ENCODE results near the gene PRRG4. TPM values are rescaled to one million over a fixed set of nuclear protein-coding genes. Genes with fewer than 3 reads are reported as not detected.
"Not testable (repeated sequence)": the region's sequence is repeated elsewhere in the genome, so short reads cannot be mapped to it uniquely, and the experiment has no call there.

Gene PRRG4
- total and polyA plus RNA-seq, 10 donors = 0.65 to 6.7 (median 3.7) TPM

- Histone ChIP-seq H3K9me3 (no peaks in the 10 kb centered on the region), H3K27me3 (replicated peaks in 1 of 7) (no peaks in the 10 kb centered on the region), H3K4me3 (no peak overlapping the region), H3K27ac (no peak overlapping the region), H3K4me1 (no peaks in the 10 kb centered on the region), H3K36me3 (peaks cover 0 to 17% (median 0%) of the 10 kb centered on the region in 6 donors)
- TF ChIP-seq, protein P1, sequence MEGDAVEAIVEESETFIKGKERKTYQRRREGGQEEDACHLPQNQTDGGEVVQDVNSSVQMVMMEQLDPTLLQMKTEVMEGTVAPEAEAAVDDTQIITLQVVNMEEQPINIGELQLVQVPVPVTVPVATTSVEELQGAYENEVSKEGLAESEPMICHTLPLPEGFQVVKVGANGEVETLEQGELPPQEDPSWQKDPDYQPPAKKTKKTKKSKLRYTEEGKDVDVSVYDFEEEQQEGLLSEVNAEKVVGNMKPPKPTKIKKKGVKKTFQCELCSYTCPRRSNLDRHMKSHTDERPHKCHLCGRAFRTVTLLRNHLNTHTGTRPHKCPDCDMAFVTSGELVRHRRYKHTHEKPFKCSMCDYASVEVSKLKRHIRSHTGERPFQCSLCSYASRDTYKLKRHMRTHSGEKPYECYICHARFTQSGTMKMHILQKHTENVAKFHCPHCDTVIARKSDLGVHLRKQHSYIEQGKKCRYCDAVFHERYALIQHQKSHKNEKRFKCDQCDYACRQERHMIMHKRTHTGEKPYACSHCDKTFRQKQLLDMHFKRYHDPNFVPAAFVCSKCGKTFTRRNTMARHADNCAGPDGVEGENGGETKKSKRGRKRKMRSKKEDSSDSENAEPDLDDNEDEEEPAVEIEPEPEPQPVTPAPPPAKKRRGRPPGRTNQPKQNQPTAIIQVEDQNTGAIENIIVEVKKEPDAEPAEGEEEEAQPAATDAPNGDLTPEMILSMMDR (IDR thresholded peaks at IDR 0.05 in 8 of 11, conservative IDR thresholded peaks at IDR 0.05 in 3 of 11) = no peak
- no peak for TF ChIP-seq POLR2A (IDR thresholded peaks at IDR 0.05)
- no peak for TF ChIP-seq POLR2AphosphoS5 (IDR thresholded peaks at IDR 0.05)
- intact Hi-C loops (cut with DNase I; ENCODE audit: low total_unique reads) = no loop called here
- WGBS, 5 donors = 71 to 83% (median 80%) methylated on average over 2 of the region's 2 CpGs
- DNase-seq = no peak
Observed at GRCh38 chr11:32855601-32856000, 25.9 kb downstream of the PRRG4 start.

DNA sequence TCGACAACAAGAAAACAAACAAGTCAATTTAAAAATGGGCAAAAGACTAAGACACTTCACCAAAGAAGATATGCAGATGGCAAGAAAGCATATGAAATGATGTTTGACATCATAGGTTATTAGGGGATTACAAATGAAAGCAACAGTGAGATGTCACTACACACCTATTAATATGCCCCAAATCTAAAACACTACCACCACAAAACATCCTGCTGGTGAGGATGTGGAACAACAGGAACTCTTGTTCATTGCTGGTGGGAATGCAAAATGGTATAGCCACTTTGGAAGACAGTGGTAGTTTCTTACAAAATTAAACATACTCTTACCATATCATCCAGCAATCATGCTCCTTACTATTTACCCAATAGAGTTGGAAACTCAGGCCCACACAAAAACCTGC lies 29.0 kb downstream of the PRRG4 start:
- no peak overlapping the region for H3K27ac ChIP-seq
- intact Hi-C loops (cut with DNase I; ENCODE audit: low total_unique reads) = no loop called here
- TF ChIP-seq, protein P1 (IDR thresholded peaks at IDR 0.05 in 8 of 11, conservative IDR thresholded peaks at IDR 0.05 in 3 of 11) = no peak
- peaks cover 0 to 10% (median 0%) of the 10 kb centered on the region in 6 donors for H3K36me3 ChIP-seq
- no peaks in the 10 kb centered on the region for H3K27me3 ChIP-seq (replicated peaks in 1 of 7)
- H3K4me3 ChIP-seq = no peak overlapping the region
- WGBS, 5 donors = 86 to 95% (median 90%) methylated on average over 1 of the region's 1 CpG
- H3K4me1 ChIP-seq = no peaks in the 10 kb centered on the region
- no peaks in the 10 kb centered on the region for H3K9me3 ChIP-seq
- DNase-seq = no peak

GRCh38 chr11:32861850-32862577 lies 32.3 kb downstream of the PRRG4 start:
- H3K27me3 ChIP-seq (replicated peaks in 1 of 7) = no peaks in the 10 kb centered on the region
- WGBS, 5 donors = 73 to 91% (median 82%) methylated on average over 3 of the region's 3 CpGs
- TF ChIP-seq, protein P1 (IDR thresholded peaks at IDR 0.05 in 8 of 11, conservative IDR thresholded peaks at IDR 0.05 in 3 of 11) = no peak
- TF ChIP-seq POLR2AphosphoS5 (IDR thresholded peaks at IDR 0.05) (no peak), POLR2A (IDR thresholded peaks at IDR 0.05) (no peak)
- H3K36me3 ChIP-seq = no peaks in the 10 kb centered on the region
- H3K27ac ChIP-seq = no peak overlapping the region
- H3K4me1 ChIP-seq = no peaks in the 10 kb centered on the region
- intact Hi-C loops (cut with DNase I; ENCODE audit: low total_unique reads) = no loop called here
- H3K4me3 ChIP-seq = no peak overlapping the region
- no peaks in the 10 kb centered on the region for H3K9me3 ChIP-seq
- no peak for DNase-seq

- Histone ChIP-seq H3K4me3 (no peak overlapping the region), H3K36me3 (no peaks in the 10 kb centered on the region), H3K4me1 (no peaks in the 10 kb centered on the region), H3K27me3 (replicated peaks in 1 of 7) (no peaks in the 10 kb centered on the region), H3K9me3 (peaks cover 0 to 10% (median 3%) of the 10 kb centered on the region in 8 donors), H3K27ac (no peak overlapping the region)
- TF ChIP-seq POLR2A (IDR thresholded peaks at IDR 0.05) (no peak), POLR2AphosphoS5 (IDR thresholded peaks at IDR 0.05) (no peak)
- TF ChIP-seq, protein P1 (IDR thresholded peaks at IDR 0.05 in 8 of 11, conservative IDR thresholded peaks at IDR 0.05 in 3 of 11) = no peak
- intact Hi-C loops (cut with DNase I; ENCODE audit: low total_unique reads) = no loop called here
- DNase-seq = no peak
Observed at GRCh38 chr11:32864555-32864954, 34.8 kb downstream of the PRRG4 start.

- H3K27me3 ChIP-seq (replicated peaks in 1 of 7); H3K27ac ChIP-seq; H3K36me3 ChIP-seq; H3K4me3 ChIP-seq; intact Hi-C loops (cut with DNase I; ENCODE audit: low total_unique reads); H3K4me1 ChIP-seq; DNase-seq: not testable (repeated sequence)
- peaks cover 0 to 15% (median 3%) of the 10 kb centered on the region in 8 donors for H3K9me3 ChIP-seq
- 65 to 79% (median 68%) methylated on average over 4 of the region's 4 CpGs for WGBS, 5 donors
Observed at GRCh38 chr11:32868752-32869151, 39.0 kb downstream of the PRRG4 start.

Data from spleen (tissue), 11 donors.